WTC11 (cell line): ENCODE measurements around the gene MCM5. TPM values are rescaled to one million over a fixed set of nuclear protein-coding genes. Genes with fewer than 3 reads are reported as not detected.

Experiments
- ATAC-seq: fragments of 200-7000 bp; cut with Tn5 transposase; 2 replicates; pipeline ENCODE4 v1.10.0; 2021; ENCODE audit warnings: mild to moderate bottlenecking, moderate library complexity
- CTCF ChIA-PET: fragments of 300-600 bp; sonication (Branson Sonifier 250); formaldehyde crosslinking; loops from one replicate; lab custom pipeline; 2021; ENCODE audit warnings: antibody characterized with exemption; lab: Charles Lee
- POLR2A ChIA-PET: fragments of 350-600 bp; sonication (Branson Sonifier 250); formaldehyde crosslinking; loops from one replicate; lab custom pipeline; 2021; ENCODE audit warnings: antibody characterized with exemption; lab: Charles Lee
- DNase-seq: peaks from one replicate; pipeline ENCODE4 v3.0.0; 2021; ENCODE audit warnings: low spot score
- H3K27ac Mint-ChIP-seq: 2 replicates; pipeline ENCODE4 v1.8.0; 2021; ENCODE audit warnings: mixed read lengths
- H3K27me3 Mint-ChIP-seq: 2 replicates; pipeline ENCODE4 v1.8.0; 2021; ENCODE audit warnings: low read depth, mild to moderate bottlenecking, moderate library complexity, mixed read lengths
- H3K36me3 Mint-ChIP-seq: 2 replicates; pipeline ENCODE4 v1.8.0; 2021; ENCODE audit warnings: mixed read lengths
- H3K4me1 Mint-ChIP-seq: 2 replicates; pipeline ENCODE4 v1.8.0; 2022; ENCODE audit warnings: mixed read lengths
- H3K4me3 Mint-ChIP-seq: 2 replicates; pipeline ENCODE4 v1.8.0; 2021; ENCODE audit warnings: mild to moderate bottlenecking, moderate library complexity, mixed read lengths
- H3K9me3 Mint-ChIP-seq: 2 replicates; pipeline ENCODE4 v1.8.0; 2021; ENCODE audit warnings: mixed read lengths
- CREM ChIP-seq: sonication (generic); formaldehyde crosslinking; IDR thresholded peaks from 2 replicates; pipeline ENCODE4 v1.8.1; 2022; ENCODE audit warnings: mild to moderate bottlenecking, missing genetic modification reagents, moderate library complexity
- ETV6 ChIP-seq: sonication (generic); formaldehyde crosslinking; IDR thresholded peaks from 2 replicates; pipeline ENCODE4 v1.8.1; 2022; ENCODE audit warnings: mild to moderate bottlenecking, missing genetic modification reagents
- HMGA2 ChIP-seq: fragments of 250-450 bp; sonication (Bioruptor Pico); IDR thresholded peaks from 2 replicates; pipeline ENCODE4 v1.4.0; 2021; ENCODE audit warnings: mild to moderate bottlenecking, moderate library complexity
- NFE2L1 ChIP-seq: sonication (generic); formaldehyde crosslinking; IDR thresholded peaks from 2 replicates; pipeline ENCODE4 v1.8.1; 2023; ENCODE audit warnings: missing genetic modification reagents
- NR2C2 ChIP-seq: sonication (generic); formaldehyde crosslinking; IDR thresholded peaks from 2 replicates; pipeline ENCODE4 v1.8.0; 2022; ENCODE audit warnings: mild to moderate bottlenecking, missing genetic modification reagents
- PRRX2 ChIP-seq: fragments of 250-450 bp; sonication (Bioruptor Pico); IDR thresholded peaks from 2 replicates; pipeline ENCODE4 v1.8.0; 2021; ENCODE audit warnings: mild to moderate bottlenecking
- RELA ChIP-seq: sonication (generic); formaldehyde crosslinking; IDR thresholded peaks from 2 replicates; pipeline ENCODE4 v1.8.1; 2022; ENCODE audit warnings: missing genetic modification reagents, mild to moderate bottlenecking, borderline replicate concordance
- SMAD3 ChIP-seq: sonication (generic); formaldehyde crosslinking; IDR thresholded peaks from 2 replicates; pipeline ENCODE4 v1.8.0; 2022; ENCODE audit warnings: missing genetic modification reagents, mild to moderate bottlenecking, borderline replicate concordance
- ZNF263 ChIP-seq: sonication (generic); formaldehyde crosslinking; IDR thresholded peaks from 2 replicates; pipeline ENCODE4 v1.8.1; 2022; ENCODE audit warnings: low read depth, mild to moderate bottlenecking, moderate library complexity, missing genetic modification reagents
- ZNF423 ChIP-seq: fragments of 250-450 bp; sonication (Bioruptor Pico); IDR thresholded peaks from 2 replicates; pipeline ENCODE4 v2.1.2; 2022; ENCODE audit warnings: mild to moderate bottlenecking, moderate library complexity
- total RNA-seq: library from RNA; stranded (reverse); gene quantifications from 3 replicates; pipeline ENCODE4 v1.2.3, GENCODE V29; 2021
- TF ChIP-seq, protein P1 (sequence below): sonication (generic); formaldehyde crosslinking; IDR thresholded peaks from 2 replicates; pipeline ENCODE4 v1.8.0; 2023; ENCODE audit warnings: missing genetic modification reagents, mild to moderate bottlenecking, borderline replicate concordance
- TF ChIP-seq, protein P2 (sequence below): sonication (generic); formaldehyde crosslinking; IDR thresholded peaks from 2 replicates; pipeline ENCODE4 v1.8.1; 2023; ENCODE audit warnings: mild to moderate bottlenecking, missing genetic modification reagents, moderate library complexity
- TF ChIP-seq, protein P3 (sequence below): sonication (generic); formaldehyde crosslinking; IDR thresholded peaks from 2 replicates; pipeline ENCODE4 v1.8.0; 2022; ENCODE audit warnings: mild to moderate bottlenecking, missing genetic modification reagents
- TF ChIP-seq, protein P4 (sequence below): sonication (generic); formaldehyde crosslinking; IDR thresholded peaks from 2 replicates; pipeline ENCODE4 v1.8.0; 2022; ENCODE audit warnings: missing genetic modification reagents
- TF ChIP-seq, protein P5 (sequence below): sonication (generic); formaldehyde crosslinking; conservative IDR thresholded peaks from 2 replicates; pipeline ENCODE4 v1.8.1; 2022; ENCODE audit warnings: mild to moderate bottlenecking, missing genetic modification reagents
- TF ChIP-seq, protein P6 (sequence below): sonication (generic); formaldehyde crosslinking; IDR thresholded peaks from 2 replicates; pipeline ENCODE4 v1.8.0; 2022; ENCODE audit warnings: mild to moderate bottlenecking, missing genetic modification reagents
- TF ChIP-seq, protein P7 (sequence below): sonication (generic); formaldehyde crosslinking; IDR thresholded peaks from 2 replicates; pipeline ENCODE4 v1.8.0; 2023; ENCODE audit warnings: mild to moderate bottlenecking, missing genetic modification reagents
- TF ChIP-seq, protein P8 (sequence below): sonication (generic); formaldehyde crosslinking; IDR thresholded peaks from 2 replicates; pipeline ENCODE4 v1.8.0; 2023; ENCODE audit warnings: missing genetic modification reagents
- TF ChIP-seq, protein P9 (sequence below): sonication (generic); formaldehyde crosslinking; IDR thresholded peaks from 2 replicates; pipeline ENCODE4 v1.8.0; 2022; ENCODE audit warnings: mild to moderate bottlenecking, missing genetic modification reagents

Gene MCM5
- total RNA-seq, 1 experiment from 2014 or later: 261 TPM

DNA sequence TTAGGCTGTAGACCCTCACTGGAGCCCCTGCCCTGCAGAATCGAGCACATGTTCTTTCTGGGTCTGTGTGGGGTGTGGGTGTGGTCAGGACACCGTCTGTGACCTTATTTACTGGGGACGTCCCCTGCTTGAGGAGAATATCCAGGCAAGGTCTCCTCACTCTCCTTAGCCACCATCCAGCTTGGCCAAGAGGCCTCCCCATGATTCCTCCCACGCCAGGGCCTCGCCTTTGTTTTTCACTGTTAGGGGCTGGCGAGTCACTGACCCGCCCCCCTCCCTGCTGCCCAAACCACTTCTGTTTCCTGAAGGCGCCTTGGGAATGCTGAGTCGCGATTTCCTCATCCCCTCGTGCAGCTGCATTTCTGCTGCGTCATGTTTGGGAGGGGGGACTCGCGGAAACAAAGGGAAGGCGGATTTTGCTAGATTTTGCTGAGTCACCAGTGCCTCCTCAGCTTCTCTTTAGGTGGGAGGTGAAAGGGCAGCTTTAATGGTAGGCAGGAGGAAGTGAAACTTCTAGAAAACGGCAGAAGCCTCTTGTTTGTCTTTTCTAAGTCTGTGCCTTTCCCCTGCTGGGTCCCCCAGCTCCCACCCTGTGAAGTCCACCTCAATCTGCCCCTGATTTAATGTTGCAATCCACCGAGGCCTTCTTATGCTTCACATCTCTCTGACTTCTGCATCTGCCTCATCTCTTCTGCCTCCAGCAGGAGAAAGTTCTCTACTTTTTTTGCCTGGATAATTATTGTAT, 23.0 kb upstream of the MCM5 start:
- H3K4me1 Mint-ChIP-seq: peaks cover 70% of the 10 kb centered on the region
- no peaks in the 10 kb centered on the region for H3K36me3 Mint-ChIP-seq
- H3K27ac Mint-ChIP-seq: peak overlapping the region; percentile 90
- H3K9me3 Mint-ChIP-seq: no peaks in the 10 kb centered on the region
- ChIA-PET CTCF (interaction anchor here (0.6 to 2.4 kb wide), 3 partner anchors 9 to 54 kb away, joined by 3 to 13 read pairs (median 4); no protein-coding TSS in a partner anchor), POLR2A (interaction anchor here (0.6 to 1.3 kb wide), 5 partner anchors 20 to 1688 kb away, joined by 3 to 10 read pairs (median 4); no protein-coding TSS in a partner anchor)
- H3K27me3 Mint-ChIP-seq: peaks cover 2% of the 10 kb centered on the region; the same call in 1 of the 2 replicates
- ATAC-seq: peak; percentile 46
- DNase-seq: peak; percentile 94
- H3K4me3 Mint-ChIP-seq: peak overlapping the region; percentile 18; the same call in 1 of the 2 replicates
- TF ChIP-seq, protein P1, sequence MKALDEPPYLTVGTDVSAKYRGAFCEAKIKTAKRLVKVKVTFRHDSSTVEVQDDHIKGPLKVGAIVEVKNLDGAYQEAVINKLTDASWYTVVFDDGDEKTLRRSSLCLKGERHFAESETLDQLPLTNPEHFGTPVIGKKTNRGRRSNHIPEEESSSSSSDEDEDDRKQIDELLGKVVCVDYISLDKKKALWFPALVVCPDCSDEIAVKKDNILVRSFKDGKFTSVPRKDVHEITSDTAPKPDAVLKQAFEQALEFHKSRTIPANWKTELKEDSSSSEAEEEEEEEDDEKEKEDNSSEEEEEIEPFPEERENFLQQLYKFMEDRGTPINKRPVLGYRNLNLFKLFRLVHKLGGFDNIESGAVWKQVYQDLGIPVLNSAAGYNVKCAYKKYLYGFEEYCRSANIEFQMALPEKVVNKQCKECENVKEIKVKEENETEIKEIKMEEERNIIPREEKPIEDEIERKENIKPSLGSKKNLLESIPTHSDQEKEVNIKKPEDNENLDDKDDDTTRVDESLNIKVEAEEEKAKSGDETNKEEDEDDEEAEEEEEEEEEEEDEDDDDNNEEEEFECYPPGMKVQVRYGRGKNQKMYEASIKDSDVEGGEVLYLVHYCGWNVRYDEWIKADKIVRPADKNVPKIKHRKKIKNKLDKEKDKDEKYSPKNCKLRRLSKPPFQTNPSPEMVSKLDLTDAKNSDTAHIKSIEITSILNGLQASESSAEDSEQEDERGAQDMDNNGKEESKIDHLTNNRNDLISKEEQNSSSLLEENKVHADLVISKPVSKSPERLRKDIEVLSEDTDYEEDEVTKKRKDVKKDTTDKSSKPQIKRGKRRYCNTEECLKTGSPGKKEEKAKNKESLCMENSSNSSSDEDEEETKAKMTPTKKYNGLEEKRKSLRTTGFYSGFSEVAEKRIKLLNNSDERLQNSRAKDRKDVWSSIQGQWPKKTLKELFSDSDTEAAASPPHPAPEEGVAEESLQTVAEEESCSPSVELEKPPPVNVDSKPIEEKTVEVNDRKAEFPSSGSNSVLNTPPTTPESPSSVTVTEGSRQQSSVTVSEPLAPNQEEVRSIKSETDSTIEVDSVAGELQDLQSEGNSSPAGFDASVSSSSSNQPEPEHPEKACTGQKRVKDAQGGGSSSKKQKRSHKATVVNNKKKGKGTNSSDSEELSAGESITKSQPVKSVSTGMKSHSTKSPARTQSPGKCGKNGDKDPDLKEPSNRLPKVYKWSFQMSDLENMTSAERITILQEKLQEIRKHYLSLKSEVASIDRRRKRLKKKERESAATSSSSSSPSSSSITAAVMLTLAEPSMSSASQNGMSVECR (CRISPR knock-in tag): peak; percentile 73; the same call in 1 of the 2 replicates
- TF ChIP-seq, protein P2, sequence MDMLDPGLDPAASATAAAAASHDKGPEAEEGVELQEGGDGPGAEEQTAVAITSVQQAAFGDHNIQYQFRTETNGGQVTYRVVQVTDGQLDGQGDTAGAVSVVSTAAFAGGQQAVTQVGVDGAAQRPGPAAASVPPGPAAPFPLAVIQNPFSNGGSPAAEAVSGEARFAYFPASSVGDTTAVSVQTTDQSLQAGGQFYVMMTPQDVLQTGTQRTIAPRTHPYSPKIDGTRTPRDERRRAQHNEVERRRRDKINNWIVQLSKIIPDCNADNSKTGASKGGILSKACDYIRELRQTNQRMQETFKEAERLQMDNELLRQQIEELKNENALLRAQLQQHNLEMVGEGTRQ (CRISPR knock-in tag): 0 out of 2 replicates have a peak, but pooled peaks have one; percentile 44
- TF ChIP-seq NFE2L1 (CRISPR knock-in tag) (peak; percentile 98), PRRX2 (CRISPR knock-in tag) (no peak), RELA (CRISPR knock-in tag) (no peak), CREM (CRISPR knock-in tag) (peak; percentile 69; the same call in 1 of the 2 replicates), ZNF263 (CRISPR knock-in tag) (no peak), HMGA2 (CRISPR knock-in tag) (no peak), SMAD3 (0 out of 2 replicates have a peak, but pooled peaks have one; percentile 6), ZNF423 (CRISPR knock-in tag) (0 out of 2 replicates have a peak, but pooled peaks have one; percentile 18), NR2C2 (CRISPR knock-in tag) (peak; percentile 15; the same call in 1 of the 2 replicates), ETV6 (CRISPR knock-in tag) (peak; percentile 92)
- TF ChIP-seq, protein P3, sequence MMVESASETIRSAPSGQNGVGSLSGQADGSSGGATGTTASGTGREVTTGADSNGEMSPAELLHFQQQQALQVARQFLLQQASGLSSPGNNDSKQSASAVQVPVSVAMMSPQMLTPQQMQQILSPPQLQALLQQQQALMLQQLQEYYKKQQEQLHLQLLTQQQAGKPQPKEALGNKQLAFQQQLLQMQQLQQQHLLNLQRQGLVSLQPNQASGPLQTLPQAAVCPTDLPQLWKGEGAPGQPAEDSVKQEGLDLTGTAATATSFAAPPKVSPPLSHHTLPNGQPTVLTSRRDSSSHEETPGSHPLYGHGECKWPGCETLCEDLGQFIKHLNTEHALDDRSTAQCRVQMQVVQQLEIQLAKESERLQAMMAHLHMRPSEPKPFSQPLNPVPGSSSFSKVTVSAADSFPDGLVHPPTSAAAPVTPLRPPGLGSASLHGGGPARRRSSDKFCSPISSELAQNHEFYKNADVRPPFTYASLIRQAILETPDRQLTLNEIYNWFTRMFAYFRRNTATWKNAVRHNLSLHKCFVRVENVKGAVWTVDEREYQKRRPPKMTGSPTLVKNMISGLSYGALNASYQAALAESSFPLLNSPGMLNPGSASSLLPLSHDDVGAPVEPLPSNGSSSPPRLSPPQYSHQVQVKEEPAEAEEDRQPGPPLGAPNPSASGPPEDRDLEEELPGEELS (CRISPR knock-in tag): peak; percentile 80; the same call in 1 of the 2 replicates
- TF ChIP-seq, protein P4, sequence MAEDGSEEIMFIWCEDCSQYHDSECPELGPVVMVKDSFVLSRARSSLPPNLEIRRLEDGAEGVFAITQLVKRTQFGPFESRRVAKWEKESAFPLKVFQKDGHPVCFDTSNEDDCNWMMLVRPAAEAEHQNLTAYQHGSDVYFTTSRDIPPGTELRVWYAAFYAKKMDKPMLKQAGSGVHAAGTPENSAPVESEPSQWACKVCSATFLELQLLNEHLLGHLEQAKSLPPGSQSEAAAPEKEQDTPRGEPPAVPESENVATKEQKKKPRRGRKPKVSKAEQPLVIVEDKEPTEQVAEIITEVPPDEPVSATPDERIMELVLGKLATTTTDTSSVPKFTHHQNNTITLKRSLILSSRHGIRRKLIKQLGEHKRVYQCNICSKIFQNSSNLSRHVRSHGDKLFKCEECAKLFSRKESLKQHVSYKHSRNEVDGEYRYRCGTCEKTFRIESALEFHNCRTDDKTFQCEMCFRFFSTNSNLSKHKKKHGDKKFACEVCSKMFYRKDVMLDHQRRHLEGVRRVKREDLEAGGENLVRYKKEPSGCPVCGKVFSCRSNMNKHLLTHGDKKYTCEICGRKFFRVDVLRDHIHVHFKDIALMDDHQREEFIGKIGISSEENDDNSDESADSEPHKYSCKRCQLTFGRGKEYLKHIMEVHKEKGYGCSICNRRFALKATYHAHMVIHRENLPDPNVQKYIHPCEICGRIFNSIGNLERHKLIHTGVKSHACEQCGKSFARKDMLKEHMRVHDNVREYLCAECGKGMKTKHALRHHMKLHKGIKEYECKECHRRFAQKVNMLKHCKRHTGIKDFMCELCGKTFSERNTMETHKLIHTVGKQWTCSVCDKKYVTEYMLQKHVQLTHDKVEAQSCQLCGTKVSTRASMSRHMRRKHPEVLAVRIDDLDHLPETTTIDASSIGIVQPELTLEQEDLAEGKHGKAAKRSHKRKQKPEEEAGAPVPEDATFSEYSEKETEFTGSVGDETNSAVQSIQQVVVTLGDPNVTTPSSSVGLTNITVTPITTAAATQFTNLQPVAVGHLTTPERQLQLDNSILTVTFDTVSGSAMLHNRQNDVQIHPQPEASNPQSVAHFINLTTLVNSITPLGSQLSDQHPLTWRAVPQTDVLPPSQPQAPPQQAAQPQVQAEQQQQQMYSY (CRISPR knock-in tag): 0 out of 2 replicates have a peak, but pooled peaks have one; percentile 29
- TF ChIP-seq, protein P5, sequence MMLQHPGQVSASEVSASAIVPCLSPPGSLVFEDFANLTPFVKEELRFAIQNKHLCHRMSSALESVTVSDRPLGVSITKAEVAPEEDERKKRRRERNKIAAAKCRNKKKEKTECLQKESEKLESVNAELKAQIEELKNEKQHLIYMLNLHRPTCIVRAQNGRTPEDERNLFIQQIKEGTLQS (CRISPR knock-in tag): peak; percentile 90
- TF ChIP-seq, protein P6, sequence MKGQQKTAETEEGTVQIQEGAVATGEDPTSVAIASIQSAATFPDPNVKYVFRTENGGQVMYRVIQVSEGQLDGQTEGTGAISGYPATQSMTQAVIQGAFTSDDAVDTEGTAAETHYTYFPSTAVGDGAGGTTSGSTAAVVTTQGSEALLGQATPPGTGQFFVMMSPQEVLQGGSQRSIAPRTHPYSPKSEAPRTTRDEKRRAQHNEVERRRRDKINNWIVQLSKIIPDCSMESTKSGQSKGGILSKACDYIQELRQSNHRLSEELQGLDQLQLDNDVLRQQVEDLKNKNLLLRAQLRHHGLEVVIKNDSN (CRISPR knock-in tag): peak; percentile 30; the same call in 1 of the 2 replicates
- TF ChIP-seq, protein P7, sequence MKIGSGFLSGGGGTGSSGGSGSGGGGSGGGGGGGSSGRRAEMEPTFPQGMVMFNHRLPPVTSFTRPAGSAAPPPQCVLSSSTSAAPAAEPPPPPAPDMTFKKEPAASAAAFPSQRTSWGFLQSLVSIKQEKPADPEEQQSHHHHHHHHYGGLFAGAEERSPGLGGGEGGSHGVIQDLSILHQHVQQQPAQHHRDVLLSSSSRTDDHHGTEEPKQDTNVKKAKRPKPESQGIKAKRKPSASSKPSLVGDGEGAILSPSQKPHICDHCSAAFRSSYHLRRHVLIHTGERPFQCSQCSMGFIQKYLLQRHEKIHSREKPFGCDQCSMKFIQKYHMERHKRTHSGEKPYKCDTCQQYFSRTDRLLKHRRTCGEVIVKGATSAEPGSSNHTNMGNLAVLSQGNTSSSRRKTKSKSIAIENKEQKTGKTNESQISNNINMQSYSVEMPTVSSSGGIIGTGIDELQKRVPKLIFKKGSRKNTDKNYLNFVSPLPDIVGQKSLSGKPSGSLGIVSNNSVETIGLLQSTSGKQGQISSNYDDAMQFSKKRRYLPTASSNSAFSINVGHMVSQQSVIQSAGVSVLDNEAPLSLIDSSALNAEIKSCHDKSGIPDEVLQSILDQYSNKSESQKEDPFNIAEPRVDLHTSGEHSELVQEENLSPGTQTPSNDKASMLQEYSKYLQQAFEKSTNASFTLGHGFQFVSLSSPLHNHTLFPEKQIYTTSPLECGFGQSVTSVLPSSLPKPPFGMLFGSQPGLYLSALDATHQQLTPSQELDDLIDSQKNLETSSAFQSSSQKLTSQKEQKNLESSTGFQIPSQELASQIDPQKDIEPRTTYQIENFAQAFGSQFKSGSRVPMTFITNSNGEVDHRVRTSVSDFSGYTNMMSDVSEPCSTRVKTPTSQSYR: peak; percentile 58; the same call in 1 of the 2 replicates
- TF ChIP-seq, protein P8, sequence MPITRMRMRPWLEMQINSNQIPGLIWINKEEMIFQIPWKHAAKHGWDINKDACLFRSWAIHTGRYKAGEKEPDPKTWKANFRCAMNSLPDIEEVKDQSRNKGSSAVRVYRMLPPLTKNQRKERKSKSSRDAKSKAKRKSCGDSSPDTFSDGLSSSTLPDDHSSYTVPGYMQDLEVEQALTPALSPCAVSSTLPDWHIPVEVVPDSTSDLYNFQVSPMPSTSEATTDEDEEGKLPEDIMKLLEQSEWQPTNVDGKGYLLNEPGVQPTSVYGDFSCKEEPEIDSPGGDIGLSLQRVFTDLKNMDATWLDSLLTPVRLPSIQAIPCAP (CRISPR knock-in tag): 0 out of 2 replicates have a peak, but pooled peaks have one; percentile 24
- TF ChIP-seq, protein P9, sequence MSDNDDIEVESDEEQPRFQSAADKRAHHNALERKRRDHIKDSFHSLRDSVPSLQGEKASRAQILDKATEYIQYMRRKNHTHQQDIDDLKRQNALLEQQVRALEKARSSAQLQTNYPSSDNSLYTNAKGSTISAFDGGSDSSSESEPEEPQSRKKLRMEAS (CRISPR knock-in tag): peak; percentile 97
